ENCODE results near the gene MCCC2.
"Not testable (repeated sequence)": the region's sequence is repeated elsewhere in the genome, so short reads cannot be mapped to it uniquely, and the experiment has no call there.

Gene MCCC2

GRCh38 chr5:71586941-71587765, at the start of gene MCCC2:
TSS of gene MCCC2 (plus strand) at chr5:71587340. CDS start at chr5:71587426, 86 bp downstream.
- DNase-seq (ENCODE audit: low read depth in 2 of 2) = peak; percentile 89 to 95

GRCh38 chr5:71537687-71538086, 49.5 kb upstream of the MCCC2 start:
- no peak for DNase-seq (ENCODE audit: low read depth in 2 of 2)

DNA sequence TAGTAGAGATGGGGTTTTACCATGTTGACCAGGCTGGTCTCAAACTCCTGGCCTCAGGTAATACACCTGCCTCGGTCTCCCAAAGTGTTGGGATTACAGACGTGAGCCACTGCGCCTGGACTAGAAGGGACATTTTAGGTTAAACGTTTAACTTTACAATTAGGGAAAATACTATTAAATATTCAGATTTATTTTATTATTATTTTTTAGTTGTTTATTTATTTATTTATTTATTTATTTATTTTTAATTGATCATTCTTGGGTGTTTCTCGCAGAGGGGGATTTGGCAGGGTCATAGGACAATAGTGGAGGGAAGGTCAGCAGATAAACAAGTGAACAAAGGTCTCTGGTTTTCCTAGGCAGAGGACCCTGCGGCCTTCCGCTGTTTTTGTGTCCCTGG, 36.3 kb upstream of the MCCC2 start:
- not testable (repeated sequence) for DNase-seq (ENCODE audit: low read depth in 2 of 2)

DNA sequence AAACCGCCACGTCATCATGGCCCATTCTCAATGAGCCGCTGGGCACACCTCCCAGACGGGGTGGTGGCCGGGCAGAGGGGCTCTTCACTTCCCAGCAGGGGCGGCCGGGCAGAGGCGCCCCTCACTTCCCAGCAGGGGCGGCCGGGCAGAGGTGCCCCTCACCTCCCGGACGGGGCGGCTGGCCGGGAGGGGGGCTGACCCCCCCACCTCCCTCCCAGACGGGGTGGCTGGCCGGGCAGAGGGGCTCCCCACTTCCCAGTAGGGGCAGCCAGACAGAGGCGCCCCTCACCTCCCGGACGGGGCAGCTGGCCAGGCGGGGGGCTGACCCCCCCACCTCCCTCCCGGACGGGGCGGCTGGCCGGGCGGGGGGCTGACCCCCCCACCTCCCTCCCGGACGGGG, 35.6 kb upstream of the MCCC2 start:
- not testable (repeated sequence) for DNase-seq (ENCODE audit: low read depth in 2 of 2)

GRCh38 chr5:71552026-71552749, 35.0 kb upstream of the MCCC2 start:
- not testable (repeated sequence) for DNase-seq (ENCODE audit: low read depth in 2 of 2)

DNA sequence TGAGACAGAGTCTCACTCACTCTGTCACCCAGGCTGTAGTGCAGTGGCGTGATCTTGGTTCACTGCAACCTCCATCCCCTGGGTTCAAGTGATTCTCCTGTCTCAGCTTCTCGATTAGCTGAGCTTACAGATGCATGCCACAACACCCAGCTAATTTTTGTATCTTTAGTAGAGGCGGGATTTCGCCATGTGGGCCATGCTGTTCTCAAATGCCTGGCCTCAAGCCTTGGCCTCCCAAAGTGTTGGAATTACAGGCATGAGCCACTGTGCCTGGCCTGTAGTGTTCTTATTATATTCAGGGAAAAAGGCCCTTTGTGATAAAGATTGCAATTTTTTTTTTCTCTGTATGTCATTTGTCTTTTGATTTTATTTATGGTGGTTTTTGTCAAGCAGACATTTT, 24.0 kb upstream of the MCCC2 start:
- DNase-seq (ENCODE audit: low read depth in 2 of 2) = no peak

DNA sequence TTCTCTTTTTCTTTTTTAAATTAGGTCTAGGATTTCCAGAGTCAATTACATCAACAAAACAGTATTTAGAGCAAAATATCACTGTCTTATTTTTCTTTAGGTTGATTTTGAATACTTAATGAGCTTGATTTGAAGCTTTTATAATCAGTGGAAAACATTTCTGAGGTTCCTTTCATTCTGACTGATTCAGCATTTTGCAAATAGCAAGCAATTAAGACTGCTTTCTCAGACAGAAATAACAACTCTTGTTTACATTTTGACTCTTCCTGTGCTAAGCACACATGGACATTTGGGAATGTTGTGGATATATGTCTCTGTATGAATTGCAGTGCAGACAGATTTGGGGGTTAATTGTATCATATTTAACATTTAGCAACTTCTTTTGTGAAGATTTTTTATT, 22.2 kb upstream of the MCCC2 start:
- no peak for DNase-seq (ENCODE audit: low read depth in 2 of 2)

GRCh38 chr5:71569748-71570509, 17.2 kb upstream of the MCCC2 start:
- DNase-seq (ENCODE audit: low read depth in 2 of 2) = no peak

- not testable (repeated sequence) for DNase-seq (ENCODE audit: low read depth in 2 of 2)
Measured at GRCh38 chr5:71571811-71572210, 15.3 kb upstream of the MCCC2 start.

DNA sequence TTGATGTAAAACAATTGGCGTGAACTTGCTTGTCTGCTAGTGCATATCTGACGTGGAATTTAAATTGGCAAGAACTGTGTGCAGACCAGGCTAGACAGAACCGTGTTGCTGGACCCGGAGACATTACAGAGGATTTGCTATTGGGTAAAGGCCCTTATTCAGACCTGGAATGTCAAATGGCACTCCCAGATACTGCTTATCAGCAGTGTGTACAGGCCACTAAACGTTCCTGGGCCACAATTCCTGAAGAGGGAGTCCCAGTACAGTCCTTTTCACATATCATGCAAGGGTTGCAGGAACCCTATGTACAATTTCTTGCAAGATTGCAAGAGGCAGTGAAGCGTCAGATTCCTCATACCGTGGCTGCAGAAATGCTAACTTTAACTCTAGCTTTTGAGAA, 13.5 kb upstream of the MCCC2 start:
- no peak for DNase-seq (ENCODE audit: low read depth in 2 of 2)

- not testable (repeated sequence) for DNase-seq (ENCODE audit: low read depth in 2 of 2)
Measured at GRCh38 chr5:71575588-71575987, 11.6 kb upstream of the MCCC2 start.

DNA sequence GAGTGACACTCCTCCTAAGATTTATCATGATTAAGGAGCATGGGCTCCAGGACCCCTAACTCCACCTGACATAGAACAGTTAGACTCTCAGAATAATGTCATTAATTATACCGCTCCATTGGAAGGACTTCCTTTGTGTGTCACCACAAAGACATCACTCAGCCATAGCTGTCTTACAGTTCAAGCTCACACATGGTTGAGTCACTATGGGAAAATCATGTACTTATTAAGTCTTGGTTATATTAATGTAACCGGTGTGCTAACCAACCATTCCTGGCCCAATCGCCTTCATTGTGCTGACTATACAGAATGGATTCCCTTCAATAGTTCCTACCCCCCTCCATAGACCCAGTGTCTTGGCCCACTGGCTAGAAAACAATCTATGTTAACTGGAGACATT, 10.9 kb upstream of the MCCC2 start:
- DNase-seq (ENCODE audit: low read depth in 2 of 2) = no peak

DNA sequence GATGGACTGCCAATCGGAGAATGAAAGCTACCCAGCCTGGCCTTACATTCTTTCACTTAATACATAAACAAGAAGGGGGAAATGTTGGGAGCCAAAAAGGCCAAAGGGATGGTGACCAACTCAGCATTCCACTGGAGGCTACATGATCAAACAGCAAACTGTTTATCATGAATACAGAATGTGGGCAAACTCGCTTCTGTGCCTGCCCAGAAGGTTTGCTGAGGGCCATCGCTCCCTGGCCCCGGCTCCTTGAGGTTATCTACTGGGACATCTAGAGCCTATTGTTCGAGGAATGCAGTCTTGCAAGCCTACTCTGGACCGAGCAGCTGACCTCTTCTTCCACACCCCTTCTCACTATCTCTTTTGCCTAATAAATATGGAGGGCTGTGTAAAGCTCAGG, 9.3 kb upstream of the MCCC2 start:
- not testable (repeated sequence) for DNase-seq (ENCODE audit: low read depth in 2 of 2)

DNA sequence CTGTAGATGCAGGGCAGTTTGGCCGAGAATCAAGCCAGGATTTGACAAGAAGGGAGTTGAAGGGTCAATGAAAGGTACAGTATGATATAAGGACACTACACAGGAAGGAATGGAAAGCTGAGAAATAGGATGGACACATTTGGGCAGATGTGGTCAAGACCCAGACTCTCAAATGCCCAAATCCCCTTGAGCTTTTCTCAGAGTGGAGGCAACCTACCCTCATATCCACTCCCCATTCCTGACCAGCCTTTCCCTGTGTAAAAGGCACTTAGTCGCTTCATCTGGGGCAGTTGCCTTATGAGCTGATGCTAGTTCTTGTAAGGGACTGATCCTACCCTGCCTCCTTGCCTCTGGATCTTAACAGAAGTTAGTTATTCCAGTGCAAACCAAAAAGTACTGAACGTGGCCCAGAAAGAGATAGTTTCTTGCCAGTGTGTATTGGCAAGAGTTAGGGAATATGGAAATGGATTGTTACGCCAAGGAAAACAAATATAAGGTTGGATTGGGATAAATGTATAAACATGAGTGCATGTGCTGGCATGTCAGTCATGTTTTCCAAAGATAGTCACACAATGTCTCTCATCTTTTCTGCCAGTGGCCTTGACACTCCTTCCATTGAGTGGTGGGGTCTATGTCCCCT, 4.1 kb upstream of the MCCC2 start:
- DNase-seq (ENCODE audit: low read depth in 2 of 2) = no peak

GRCh38 chr5:71586052-71586940, 844 bp upstream of the MCCC2 start:
- DNase-seq (ENCODE audit: low read depth in 2 of 2) = no peak

DNA sequence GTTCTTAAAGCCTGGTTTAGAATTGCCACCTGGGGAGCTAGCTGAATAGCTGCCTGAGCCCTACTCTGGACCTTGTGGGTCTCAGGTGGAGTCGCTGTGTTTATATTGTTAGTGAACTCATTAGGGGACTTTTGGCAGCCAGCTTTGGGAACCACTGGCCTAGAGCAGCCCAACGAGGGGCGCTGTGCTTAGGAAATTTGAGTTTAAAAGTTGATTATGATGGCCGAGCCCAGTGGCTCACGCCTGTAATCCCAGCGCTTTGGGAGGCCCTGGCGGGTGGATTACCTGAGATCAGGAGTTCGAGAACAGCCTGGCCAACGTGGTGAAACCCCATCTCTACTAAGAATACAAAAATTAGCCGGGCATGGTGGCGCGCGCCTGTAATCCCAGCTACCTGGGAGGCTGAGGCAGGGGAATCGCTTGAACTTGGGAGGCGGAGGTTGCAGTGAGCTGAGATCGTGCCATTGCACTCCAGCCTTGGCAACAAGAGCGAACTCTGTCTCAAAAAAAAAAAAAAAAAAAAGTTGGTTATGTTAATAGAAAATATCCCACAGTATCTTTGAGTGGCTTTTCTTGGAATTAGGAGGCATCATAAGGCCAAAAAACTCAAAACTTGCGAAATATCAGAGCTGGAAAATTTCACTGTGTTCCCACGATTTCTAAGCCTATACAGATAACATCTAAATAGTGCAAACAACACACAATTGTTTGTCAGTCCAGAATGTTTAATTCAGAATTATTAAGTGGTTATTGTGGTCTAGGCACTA, 809 bp downstream of the MCCC2 start:
- no peak for DNase-seq (ENCODE audit: low read depth in 2 of 2)

- DNase-seq (ENCODE audit: low read depth in 2 of 2) = no peak
Measured at GRCh38 chr5:71588533-71588885, 1.4 kb downstream of the MCCC2 start.

GRCh38 chr5:71589903-71590302, 2.8 kb downstream of the MCCC2 start:
- no peak for DNase-seq (ENCODE audit: low read depth in 2 of 2)

GRCh38 chr5:71591100-71591499, 4.0 kb downstream of the MCCC2 start:
- no peak for DNase-seq (ENCODE audit: low read depth in 2 of 2)

GRCh38 chr5:71596169-71596568, 9.0 kb downstream of the MCCC2 start:
- no peak for DNase-seq (ENCODE audit: low read depth in 2 of 2)
